GM12878 (cell line): ENCODE measurements around the gene DQX1. TPM values are rescaled to one million over a fixed set of nuclear protein-coding genes. Genes with fewer than 3 reads are reported as not detected.

ENCODE experiments used
- CREM ChIP-seq: IDR thresholded peaks from 2 replicates; pipeline ENCODE4 v1.6.1; 2014; ENCODE audit warnings: antibody characterized with exemption, low read depth
- EP300 ChIP-seq, 2 experiments: fragments of 150-350 bp in 1 of 2; IDR thresholded peaks; 2 replicates each; pipeline ENCODE4 v1.6.1; 2011 to 2012; ENCODE audit warnings: low read depth in 2 of 2, low read length in 2 of 2, borderline replicate concordance in 1 of 2, improper control_type of control experiment in 1 of 2, inconsistent platforms in 1 of 2; ENCODE audit not compliant: control insufficient read depth in 1 of 2
- ESRRA ChIP-seq: IDR thresholded peaks from 2 replicates; pipeline ENCODE4 v1.6.1; 2012; ENCODE audit warnings: mild to moderate bottlenecking, low read length, improper control_type of control experiment
- GATAD2B ChIP-seq: fragments of 450-650 bp; conservative IDR thresholded peaks from 2 replicates; pipeline ENCODE4 v1.6.1; 2017; ENCODE audit warnings: low read depth, mild to moderate bottlenecking, moderate library complexity
- HCFC1 ChIP-seq: fragments of 150-350 bp; IDR thresholded peaks from 2 replicates; pipeline ENCODE4 v1.6.1; 2014; ENCODE audit warnings: low read length
- HDAC6 ChIP-seq: fragments of 200-600 bp; sonication (generic); IDR thresholded peaks from one replicate; pipeline ENCODE4 v1.8.0; 2017; ENCODE audit warnings: antibody characterized with exemption; ENCODE audit not compliant: unreplicated experiment
- MEF2A ChIP-seq: IDR thresholded peaks from 2 replicates; pipeline ENCODE4 v1.6.1; 2011; ENCODE audit warnings: low read depth, mild to moderate bottlenecking, low read length, moderate library complexity; ENCODE audit not compliant: insufficient read depth
- NFIC ChIP-seq: IDR thresholded peaks from 2 replicates; pipeline ENCODE4 v1.6.1; 2012; ENCODE audit warnings: low read depth, mild to moderate bottlenecking, inconsistent platforms, low read length, moderate library complexity
- PML ChIP-seq: IDR thresholded peaks from 2 replicates; pipeline ENCODE4 v1.6.1; 2012; ENCODE audit warnings: low read length, inconsistent platforms
- RFX5 ChIP-seq: IDR thresholded peaks from 2 replicates; pipeline ENCODE4 v1.6.1; 2011; ENCODE audit warnings: low read depth, low read length, improper control_type of control experiment
- SREBF1 ChIP-seq: IDR thresholded peaks from 2 replicates; pipeline ENCODE4 v1.6.1; 2012; ENCODE audit warnings: mild to moderate bottlenecking, low read length
- TARDBP ChIP-seq: IDR thresholded peaks from 2 replicates; pipeline ENCODE4 v1.6.1; 2016; ENCODE audit warnings: borderline replicate concordance
- TCF3 ChIP-seq: IDR thresholded peaks from 2 replicates; pipeline ENCODE4 v1.6.1; 2012; ENCODE audit warnings: low read depth, mild to moderate bottlenecking, low read length, borderline replicate concordance; ENCODE audit not compliant: insufficient read depth
- ZNF207 ChIP-seq: fragments of 450-650 bp; IDR thresholded peaks from 2 replicates; pipeline ENCODE4 v1.6.1; 2014; ENCODE audit warnings: antibody characterized with exemption, mild to moderate bottlenecking, borderline replicate concordance
- polyA plus RNA-seq, 11 experiments: library from polyadenylated mRNA; depleted of rRNA in 4 of 11; unstranded in 6 of 11; stranded (reverse) in 5 of 11; fragments of >200 nt; fragmentation: Nextera tagmentation in 4 of 11; fragmentation: Illumina TruSeq in 1 of 11; extraction: Ambion mirVana in 4 of 11; extraction: Trizol in 1 of 11; gene quantifications; 1 replicate in 1 of 11; 2 replicates in 10 of 11; pipeline versions ENCODE4 v1.2.1 to v1.2.3, GENCODE V29; 2011 to 2016; ENCODE audit warnings: inconsistent platforms in 2 of 11, missing spikeins in 2 of 11, low read depth in 1 of 11
- total RNA-seq, 4 experiments: library from RNA; depleted of rRNA in 3 of 4; stranded (reverse); fragments of >200 nt in 3 of 4; fragmentation: Illumina TruSeq in 1 of 4; extraction: Trizol in 1 of 4; gene quantifications; 2 replicates each; pipeline versions ENCODE4 v1.2.1 to v1.2.3, GENCODE V29; 2013 to 2021
- TF ChIP-seq, protein P1 (sequence below): IDR thresholded peaks from 2 replicates; pipeline ENCODE4 v1.6.1; 2011; ENCODE audit warnings: borderline replicate concordance, low read depth, mild to moderate bottlenecking, moderate library complexity, low read length; ENCODE audit not compliant: insufficient read depth, poor library complexity, severe bottlenecking
- TF ChIP-seq, protein P2 (sequence below): fragments of 450-650 bp; IDR thresholded peaks from 2 replicates; pipeline ENCODE4 v1.6.1; 2017; ENCODE audit warnings: mild to moderate bottlenecking, low read depth, inconsistent platforms; ENCODE audit not compliant: poor library complexity, severe bottlenecking
- TF ChIP-seq, protein P3 (sequence below): fragments of 450-650 bp; IDR thresholded peaks from 2 replicates; pipeline ENCODE4 v1.6.1; 2017; ENCODE audit warnings: mild to moderate bottlenecking, moderate library complexity
- TF ChIP-seq, protein P4 (sequence below): IDR thresholded peaks from 2 replicates; pipeline ENCODE4 v1.6.1; 2012; ENCODE audit warnings: low read depth, low read length, improper control_type of control experiment

Gene DQX1
- total and polyA plus RNA-seq, 10 of the 15 experiments (the other 5 are each of a cell fraction or from before 2014, with no cell fraction given): 0.34 to 2.1 (median 0.86) TPM

DNA sequence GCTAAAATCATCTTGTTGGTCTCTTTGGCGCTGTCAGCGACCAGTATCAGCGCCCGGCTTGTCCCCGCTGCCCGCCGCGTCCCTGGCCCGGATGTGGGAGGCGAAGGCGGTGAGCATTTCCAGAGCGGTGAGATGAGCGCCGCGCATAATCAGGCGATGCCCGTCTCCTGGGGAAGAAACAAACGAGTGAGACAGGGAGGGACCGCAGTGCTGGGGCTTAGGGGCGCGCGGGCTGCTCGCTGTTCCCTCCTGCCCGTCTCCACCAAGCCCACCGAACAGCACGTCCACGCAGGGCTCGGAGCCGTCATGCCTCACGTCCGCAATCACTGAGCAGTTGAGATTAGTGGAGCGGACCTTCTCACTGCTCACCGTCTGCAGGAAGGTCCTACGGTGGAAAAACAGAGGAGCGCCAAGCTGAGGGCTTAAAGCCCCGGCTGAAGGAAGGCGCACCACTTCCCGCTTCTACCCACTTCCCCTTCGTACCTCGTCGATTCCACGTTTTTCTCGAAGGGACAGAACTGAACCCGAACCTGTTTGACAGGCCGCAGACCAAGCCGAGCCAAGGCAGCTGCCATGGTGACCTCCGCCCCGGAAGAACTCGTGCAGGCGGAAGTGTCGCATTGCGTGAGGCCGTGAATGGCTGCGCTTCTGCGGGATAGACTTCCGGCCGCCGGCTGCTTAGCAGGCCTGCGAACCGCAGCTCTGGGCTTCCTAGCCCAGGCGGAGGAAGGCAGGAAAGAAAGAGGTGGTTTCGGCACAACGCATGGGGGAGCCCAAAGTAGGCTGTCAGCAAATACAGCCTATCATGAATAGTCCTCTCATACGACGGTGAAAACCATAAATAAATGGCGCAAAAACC lies 53.7 kb downstream of the DQX1 start, which contains the start of gene MRPL53 (continued):
- no peak for TF ChIP-seq EP300 (IDR thresholded peaks at IDR 0.05; ENCODE audit: borderline replicate concordance in 1 of 2, control insufficient read depth in 1 of 2, low read depth in 2 of 2, low read length in 2 of 2)
- TF ChIP-seq, protein P1, sequence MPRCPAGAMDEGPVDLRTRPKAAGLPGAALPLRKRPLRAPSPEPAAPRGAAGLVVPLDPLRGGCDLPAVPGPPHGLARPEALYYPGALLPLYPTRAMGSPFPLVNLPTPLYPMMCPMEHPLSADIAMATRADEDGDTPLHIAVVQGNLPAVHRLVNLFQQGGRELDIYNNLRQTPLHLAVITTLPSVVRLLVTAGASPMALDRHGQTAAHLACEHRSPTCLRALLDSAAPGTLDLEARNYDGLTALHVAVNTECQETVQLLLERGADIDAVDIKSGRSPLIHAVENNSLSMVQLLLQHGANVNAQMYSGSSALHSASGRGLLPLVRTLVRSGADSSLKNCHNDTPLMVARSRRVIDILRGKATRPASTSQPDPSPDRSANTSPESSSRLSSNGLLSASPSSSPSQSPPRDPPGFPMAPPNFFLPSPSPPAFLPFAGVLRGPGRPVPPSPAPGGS: peak; percentile 98
- no peak for TF ChIP-seq GATAD2B
- TF ChIP-seq ZNF207: peak; percentile 85; the same call in 1 of the 2 replicates
- TF ChIP-seq RFX5: 0 out of 2 replicates have a peak, but pooled peaks have one; percentile 24
- TF ChIP-seq, protein P2, sequence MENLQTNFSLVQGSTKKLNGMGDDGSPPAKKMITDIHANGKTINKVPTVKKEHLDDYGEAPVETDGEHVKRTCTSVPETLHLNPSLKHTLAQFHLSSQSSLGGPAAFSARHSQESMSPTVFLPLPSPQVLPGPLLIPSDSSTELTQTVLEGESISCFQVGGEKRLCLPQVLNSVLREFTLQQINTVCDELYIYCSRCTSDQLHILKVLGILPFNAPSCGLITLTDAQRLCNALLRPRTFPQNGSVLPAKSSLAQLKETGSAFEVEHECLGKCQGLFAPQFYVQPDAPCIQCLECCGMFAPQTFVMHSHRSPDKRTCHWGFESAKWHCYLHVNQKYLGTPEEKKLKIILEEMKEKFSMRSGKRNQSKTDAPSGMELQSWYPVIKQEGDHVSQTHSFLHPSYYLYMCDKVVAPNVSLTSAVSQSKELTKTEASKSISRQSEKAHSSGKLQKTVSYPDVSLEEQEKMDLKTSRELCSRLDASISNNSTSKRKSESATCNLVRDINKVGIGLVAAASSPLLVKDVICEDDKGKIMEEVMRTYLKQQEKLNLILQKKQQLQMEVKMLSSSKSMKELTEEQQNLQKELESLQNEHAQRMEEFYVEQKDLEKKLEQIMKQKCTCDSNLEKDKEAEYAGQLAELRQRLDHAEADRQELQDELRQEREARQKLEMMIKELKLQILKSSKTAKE: peak; percentile 13
- TF ChIP-seq ESRRA: no peak
- TF ChIP-seq NFIC: 0 out of 2 replicates have a peak, but pooled peaks have one; percentile 48
- TF ChIP-seq TCF3: peak; percentile 82; the same call in 1 of the 2 replicates
- TF ChIP-seq CREM: peak; percentile 91
- TF ChIP-seq SREBF1: peak; percentile 84
- TF ChIP-seq MEF2A: peak; percentile 61; the same call in 1 of the 2 replicates
- TF ChIP-seq, protein P3, sequence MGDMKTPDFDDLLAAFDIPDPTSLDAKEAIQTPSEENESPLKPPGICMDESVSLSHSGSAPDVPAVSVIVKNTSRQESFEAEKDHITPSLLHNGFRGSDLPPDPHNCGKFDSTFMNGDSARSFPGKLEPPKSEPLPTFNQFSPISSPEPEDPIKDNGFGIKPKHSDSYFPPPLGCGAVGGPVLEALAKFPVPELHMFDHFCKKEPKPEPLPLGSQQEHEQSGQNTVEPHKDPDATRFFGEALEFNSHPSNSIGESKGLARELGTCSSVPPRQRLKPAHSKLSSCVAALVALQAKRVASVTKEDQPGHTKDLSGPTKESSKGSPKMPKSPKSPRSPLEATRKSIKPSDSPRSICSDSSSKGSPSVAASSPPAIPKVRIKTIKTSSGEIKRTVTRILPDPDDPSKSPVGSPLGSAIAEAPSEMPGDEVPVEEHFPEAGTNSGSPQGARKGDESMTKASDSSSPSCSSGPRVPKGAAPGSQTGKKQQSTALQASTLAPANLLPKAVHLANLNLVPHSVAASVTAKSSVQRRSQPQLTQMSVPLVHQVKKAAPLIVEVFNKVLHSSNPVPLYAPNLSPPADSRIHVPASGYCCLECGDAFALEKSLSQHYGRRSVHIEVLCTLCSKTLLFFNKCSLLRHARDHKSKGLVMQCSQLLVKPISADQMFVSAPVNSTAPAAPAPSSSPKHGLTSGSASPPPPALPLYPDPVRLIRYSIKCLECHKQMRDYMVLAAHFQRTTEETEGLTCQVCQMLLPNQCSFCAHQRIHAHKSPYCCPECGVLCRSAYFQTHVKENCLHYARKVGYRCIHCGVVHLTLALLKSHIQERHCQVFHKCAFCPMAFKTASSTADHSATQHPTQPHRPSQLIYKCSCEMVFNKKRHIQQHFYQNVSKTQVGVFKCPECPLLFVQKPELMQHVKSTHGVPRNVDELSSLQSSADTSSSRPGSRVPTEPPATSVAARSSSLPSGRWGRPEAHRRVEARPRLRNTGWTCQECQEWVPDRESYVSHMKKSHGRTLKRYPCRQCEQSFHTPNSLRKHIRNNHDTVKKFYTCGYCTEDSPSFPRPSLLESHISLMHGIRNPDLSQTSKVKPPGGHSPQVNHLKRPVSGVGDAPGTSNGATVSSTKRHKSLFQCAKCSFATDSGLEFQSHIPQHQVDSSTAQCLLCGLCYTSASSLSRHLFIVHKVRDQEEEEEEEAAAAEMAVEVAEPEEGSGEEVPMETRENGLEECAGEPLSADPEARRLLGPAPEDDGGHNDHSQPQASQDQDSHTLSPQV: peak; percentile 71; the same call in 1 of the 2 replicates
- TF ChIP-seq PML: peak; percentile 98
- TF ChIP-seq TARDBP: peak; percentile 70
- TF ChIP-seq, protein P4, sequence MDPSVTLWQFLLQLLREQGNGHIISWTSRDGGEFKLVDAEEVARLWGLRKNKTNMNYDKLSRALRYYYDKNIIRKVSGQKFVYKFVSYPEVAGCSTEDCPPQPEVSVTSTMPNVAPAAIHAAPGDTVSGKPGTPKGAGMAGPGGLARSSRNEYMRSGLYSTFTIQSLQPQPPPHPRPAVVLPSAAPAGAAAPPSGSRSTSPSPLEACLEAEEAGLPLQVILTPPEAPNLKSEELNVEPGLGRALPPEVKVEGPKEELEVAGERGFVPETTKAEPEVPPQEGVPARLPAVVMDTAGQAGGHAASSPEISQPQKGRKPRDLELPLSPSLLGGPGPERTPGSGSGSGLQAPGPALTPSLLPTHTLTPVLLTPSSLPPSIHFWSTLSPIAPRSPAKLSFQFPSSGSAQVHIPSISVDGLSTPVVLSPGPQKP: peak; percentile 95
- no peak for TF ChIP-seq HDAC6
- peak; percentile 80 for TF ChIP-seq HCFC1
